DMS79 (cell line): ENCODE data around the gene COA8.
A peak's percentile ranks its signal among the peaks of the same experiment; 100 is the strongest.
"Not testable (repeated sequence)": the region's sequence is repeated elsewhere in the genome, so short reads cannot be mapped to it uniquely, and the experiment has no call there.

Experiments
- DNase-seq: peaks from one replicate; lab custom pipeline; 2025; lab: John Stamatoyannopoulos, UW

The COA8 gene

GRCh38 chr14:103562429-103563225, at the start of gene COA8, which contains the start of gene BAG5:
COA8 (plus strand) TSS chr14:103562960; CDS start chr14:103563002, 42 bp downstream.
BAG5 (minus strand) TSS chr14:103562657; CDS start chr14:103561164, 1,493 bp downstream.
- DNase-seq, result peak; percentile 94

- DNase-seq, result peak; percentile 62
Measured at GRCh38 chr14:103514596-103515421, 48.0 kb upstream of the COA8 start.

- no peak for DNase-seq
Measured at GRCh38 chr14:103516426-103517173, 46.2 kb upstream of the COA8 start.

- no peak for DNase-seq
Measured at GRCh38 chr14:103517174-103517566, 45.6 kb upstream of the COA8 start.

- DNase-seq, result no peak
Measured at GRCh38 chr14:103517721-103518421, 44.9 kb upstream of the COA8 start.

GRCh38 chr14:103518422-103519042, 44.2 kb upstream of the COA8 start:
- DNase-seq, result peak; percentile 36

GRCh38 chr14:103519043-103519836, 43.5 kb upstream of the COA8 start:
- no peak for DNase-seq

GRCh38 chr14:103519837-103520212, 42.9 kb upstream of the COA8 start:
- DNase-seq, result peak; percentile 66

GRCh38 chr14:103520269-103520656, 42.5 kb upstream of the COA8 start:
- DNase-seq, result no peak

- peak; percentile 84 for DNase-seq
Measured at GRCh38 chr14:103520657-103521437, 41.9 kb upstream of the COA8 start.

- no peak for DNase-seq
Measured at GRCh38 chr14:103521438-103521950, 41.3 kb upstream of the COA8 start.

GRCh38 chr14:103521951-103522563, 40.7 kb upstream of the COA8 start:
- peak; percentile 47 for DNase-seq

GRCh38 chr14:103522649-103523574, 39.8 kb upstream of the COA8 start, which contains the start of gene CKB:
CKB (minus strand) TSS chr14:103522830; CDS start chr14:103522493, 337 bp downstream.
- peak; percentile 60 for DNase-seq

GRCh38 chr14:103523575-103523954, 39.2 kb upstream of the COA8 start:
- no peak for DNase-seq

GRCh38 chr14:103524002-103524935, 38.5 kb upstream of the COA8 start:
- no peak for DNase-seq

- DNase-seq, result not testable (repeated sequence)
Measured at GRCh38 chr14:103525430-103526246, 37.1 kb upstream of the COA8 start.
